GM10248 (cell line): ENCODE data around the gene MPV17L2.

Source experiments
- CTCF ChIA-PET: fragments of 300-600 bp; sonication (Branson Sonifier 250); formaldehyde crosslinking; extraction: SDS; loops from one replicate; lab custom pipeline; 2021; ENCODE audit warnings: antibody characterized with exemption; lab: Yijun Ruan, JAX
- POLR2A ChIA-PET: fragments of 350-650 bp; sonication (Branson Sonifier 250); formaldehyde crosslinking; extraction: SDS; loops from one replicate; lab custom pipeline; 2020; ENCODE audit warnings: antibody characterized with exemption; lab: Yijun Ruan, JAX
- DNase-seq: peaks from one replicate; pipeline ENCODE4 v3.0.0; 2012; ENCODE audit errors: extremely low spot score
- CTCF ChIP-seq: IDR thresholded peaks from 2 replicates; pipeline ENCODE4 v1.5.1; 2012; ENCODE audit warnings: mild to moderate bottlenecking, low read depth; ENCODE audit errors: extremely low read depth, missing control alignments, control extremely low read depth

The MPV17L2 gene

GRCh38 chr19:18159810-18160209 is 33.2 kb upstream of the MPV17L2 start:
- TF ChIP-seq CTCF: no peak
- CTCF ChIA-PET: interaction anchor here (0.8 to 3.8 kb wide), 13 partner anchors 8 to 95 kb away, joined by 3 to 29 read pairs (median 5); partner anchors contain the start of gene PIK3R2
- POLR2A ChIA-PET: interaction anchor here (1.6 kb wide), 1 partner anchor 33 kb away, joined by 3 read pairs; the partner anchor contains the start of gene MPV17L2
- no peak for DNase-seq

GRCh38 chr19:18160493-18160970 is 32.5 kb upstream of the MPV17L2 start:
- DNase-seq: no peak
- CTCF ChIA-PET: interaction anchor here (0.6 to 3.8 kb wide), 14 partner anchors 9 to 222 kb away, joined by 3 to 29 read pairs (median 4); partner anchors contain the start of gene PIK3R2
- POLR2A ChIA-PET: interaction anchor here (1.6 kb wide), 1 partner anchor 32 kb away, joined by 3 read pairs; the partner anchor contains the start of gene MPV17L2
- no peak for TF ChIP-seq CTCF

GRCh38 chr19:18160971-18161635 is 31.9 kb upstream of the MPV17L2 start:
- ChIA-PET CTCF (interaction anchor here (0.6 to 3.8 kb wide), 21 partner anchors 9 to 223 kb away, joined by 3 to 29 read pairs (median 4); partner anchors contain the start of gene PIK3R2), POLR2A (interaction anchor here (1.6 kb wide), 1 partner anchor 32 kb away, joined by 3 read pairs; the partner anchor contains the start of gene MPV17L2)
- peak; percentile 94 for DNase-seq
- TF ChIP-seq CTCF: peak; percentile 100

GRCh38 chr19:18161636-18162002 is 31.4 kb upstream of the MPV17L2 start:
- TF ChIP-seq CTCF: no peak
- ChIA-PET CTCF (interaction anchor here (0.7 to 3.8 kb wide), 13 partner anchors 10 to 160 kb away, joined by 3 to 29 read pairs (median 4); partner anchors contain the start of gene PIK3R2), POLR2A (interaction anchor here (1.6 kb wide), 1 partner anchor 31 kb away, joined by 3 read pairs; the partner anchor contains the start of gene MPV17L2)
- no peak for DNase-seq

- ChIA-PET POLR2A (no interaction called here), CTCF (interaction anchor here (0.8 to 1.5 kb wide), 5 partner anchors 9 to 151 kb away, joined by 3 to 4 read pairs (median 3); partner anchors contain the start of gene PIK3R2)
- DNase-seq: no peak
- no peak for TF ChIP-seq CTCF
Measured at GRCh38 chr19:18164072-18164471, 28.9 kb upstream of the MPV17L2 start.

GRCh38 chr19:18165794-18166544 is 27.0 kb upstream of the MPV17L2 start:
- CTCF ChIA-PET: interaction anchor here (0.9 to 3.2 kb wide), 7 partner anchors 12 to 159 kb away, joined by 3 to 18 read pairs (median 5); no protein-coding TSS in a partner anchor
- POLR2A ChIA-PET: interaction anchor here (0.6 to 1.4 kb wide), 3 partner anchors 12 to 139 kb away, joined by 3 to 5 read pairs (median 4); partner anchors contain the start of gene JUND
- TF ChIP-seq CTCF: no peak

More at GRCh38 chr19:18165794-18166544, 27.0 kb upstream of the MPV17L2 start:
- DNase-seq: no peak
